ENCODE data around the gene RHOF. TPM values are rescaled to one million over a fixed set of nuclear protein-coding genes. Genes with fewer than 3 reads are reported as not detected.

The RHOF gene
- total and polyA plus RNA-seq, 12 donors = 4.1 to 49.5 (median 21.8) TPM

DNA sequence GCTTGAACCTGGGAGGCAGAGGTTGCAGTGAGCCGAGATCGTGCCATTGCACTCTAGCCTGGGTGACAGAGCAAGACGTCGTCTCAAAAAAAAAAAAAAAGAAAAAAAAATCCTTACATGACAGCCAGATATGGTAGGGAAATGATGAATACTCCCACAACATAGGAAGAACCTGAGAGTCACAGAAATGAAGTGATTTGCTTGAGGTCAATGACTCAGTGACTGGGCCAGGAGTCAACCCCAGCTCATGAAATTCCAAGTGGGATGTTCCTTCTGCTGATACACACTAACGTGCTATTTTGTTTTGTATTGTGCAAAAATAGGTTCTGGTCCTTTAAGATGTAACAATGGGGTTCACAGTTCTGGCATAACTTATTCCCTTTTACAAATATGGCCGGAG is 9.0 kb downstream of the RHOF start:
- intact Hi-C loops (cut with DNase I) = no loop called here
- H3K27me3 ChIP-seq = no peaks in the 10 kb centered on the region
- peak in 6 of 7 donors; percentile 71 to 87 (median 78) for DNase-seq
- TF ChIP-seq, protein P1, sequence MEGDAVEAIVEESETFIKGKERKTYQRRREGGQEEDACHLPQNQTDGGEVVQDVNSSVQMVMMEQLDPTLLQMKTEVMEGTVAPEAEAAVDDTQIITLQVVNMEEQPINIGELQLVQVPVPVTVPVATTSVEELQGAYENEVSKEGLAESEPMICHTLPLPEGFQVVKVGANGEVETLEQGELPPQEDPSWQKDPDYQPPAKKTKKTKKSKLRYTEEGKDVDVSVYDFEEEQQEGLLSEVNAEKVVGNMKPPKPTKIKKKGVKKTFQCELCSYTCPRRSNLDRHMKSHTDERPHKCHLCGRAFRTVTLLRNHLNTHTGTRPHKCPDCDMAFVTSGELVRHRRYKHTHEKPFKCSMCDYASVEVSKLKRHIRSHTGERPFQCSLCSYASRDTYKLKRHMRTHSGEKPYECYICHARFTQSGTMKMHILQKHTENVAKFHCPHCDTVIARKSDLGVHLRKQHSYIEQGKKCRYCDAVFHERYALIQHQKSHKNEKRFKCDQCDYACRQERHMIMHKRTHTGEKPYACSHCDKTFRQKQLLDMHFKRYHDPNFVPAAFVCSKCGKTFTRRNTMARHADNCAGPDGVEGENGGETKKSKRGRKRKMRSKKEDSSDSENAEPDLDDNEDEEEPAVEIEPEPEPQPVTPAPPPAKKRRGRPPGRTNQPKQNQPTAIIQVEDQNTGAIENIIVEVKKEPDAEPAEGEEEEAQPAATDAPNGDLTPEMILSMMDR (IDR thresholded peaks at IDR 0.05) = no peak
- no peak for TF ChIP-seq POLR2A (IDR thresholded peaks at IDR 0.05)
- 15 to 34% (median 23%) methylated on average over 6 of the region's 6 CpGs for WGBS, 4 donors
- no peaks in the 10 kb centered on the region for H3K9me3 ChIP-seq (replicated peaks in 1 of 3)
- no peak overlapping the region for H3K4me3 ChIP-seq
- H3K4me1 ChIP-seq (replicated peaks in 1 of 2) = peaks cover 10 to 29% of the 10 kb centered on the region in 2 donors
- H3K27ac ChIP-seq = peak overlapping the region in 3 of 5 donors; percentile 55 to 73 (median 68)
- no peaks in the 10 kb centered on the region for H3K36me3 ChIP-seq (replicated peaks in 1 of 2)

DNA sequence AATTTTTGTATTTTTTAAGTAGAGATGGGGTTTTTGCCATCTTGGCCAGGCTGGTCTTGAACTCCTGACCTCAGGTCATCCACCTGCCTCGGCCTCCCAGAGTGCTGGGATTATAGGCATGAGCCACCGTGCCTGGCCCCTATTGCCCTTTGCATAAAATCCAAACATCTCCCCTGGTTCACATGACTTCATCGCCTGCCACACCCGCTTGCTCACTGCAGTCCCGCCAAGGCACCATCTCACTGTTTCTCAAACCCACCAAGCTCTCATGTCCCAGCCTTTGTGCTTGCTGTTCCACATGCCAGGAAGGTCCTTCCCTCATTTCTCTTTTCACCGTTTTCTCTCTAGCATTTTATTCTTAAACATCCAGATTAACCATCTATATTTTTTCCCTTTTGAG is 9.7 kb downstream of the RHOF start:
- 75 to 88% (median 84%) methylated on average over 6 of the region's 6 CpGs for WGBS, 4 donors
- Histone ChIP-seq H3K9me3 (replicated peaks in 1 of 3) (no peaks in the 10 kb centered on the region), H3K27me3 (no peaks in the 10 kb centered on the region), H3K4me3 (no peak overlapping the region), H3K36me3 (replicated peaks in 1 of 2) (no peaks in the 10 kb centered on the region), H3K4me1 (replicated peaks in 1 of 2) (peaks cover 10 to 26% of the 10 kb centered on the region in 2 donors), H3K27ac (peak overlapping the region in 2 of 5 donors; percentile 54 to 73)
- TF ChIP-seq, protein P1 (IDR thresholded peaks at IDR 0.05) = no peak
- no peak for TF ChIP-seq POLR2A (IDR thresholded peaks at IDR 0.05)
- DNase-seq = no peak
- intact Hi-C loops (cut with DNase I) = no loop called here

DNA sequence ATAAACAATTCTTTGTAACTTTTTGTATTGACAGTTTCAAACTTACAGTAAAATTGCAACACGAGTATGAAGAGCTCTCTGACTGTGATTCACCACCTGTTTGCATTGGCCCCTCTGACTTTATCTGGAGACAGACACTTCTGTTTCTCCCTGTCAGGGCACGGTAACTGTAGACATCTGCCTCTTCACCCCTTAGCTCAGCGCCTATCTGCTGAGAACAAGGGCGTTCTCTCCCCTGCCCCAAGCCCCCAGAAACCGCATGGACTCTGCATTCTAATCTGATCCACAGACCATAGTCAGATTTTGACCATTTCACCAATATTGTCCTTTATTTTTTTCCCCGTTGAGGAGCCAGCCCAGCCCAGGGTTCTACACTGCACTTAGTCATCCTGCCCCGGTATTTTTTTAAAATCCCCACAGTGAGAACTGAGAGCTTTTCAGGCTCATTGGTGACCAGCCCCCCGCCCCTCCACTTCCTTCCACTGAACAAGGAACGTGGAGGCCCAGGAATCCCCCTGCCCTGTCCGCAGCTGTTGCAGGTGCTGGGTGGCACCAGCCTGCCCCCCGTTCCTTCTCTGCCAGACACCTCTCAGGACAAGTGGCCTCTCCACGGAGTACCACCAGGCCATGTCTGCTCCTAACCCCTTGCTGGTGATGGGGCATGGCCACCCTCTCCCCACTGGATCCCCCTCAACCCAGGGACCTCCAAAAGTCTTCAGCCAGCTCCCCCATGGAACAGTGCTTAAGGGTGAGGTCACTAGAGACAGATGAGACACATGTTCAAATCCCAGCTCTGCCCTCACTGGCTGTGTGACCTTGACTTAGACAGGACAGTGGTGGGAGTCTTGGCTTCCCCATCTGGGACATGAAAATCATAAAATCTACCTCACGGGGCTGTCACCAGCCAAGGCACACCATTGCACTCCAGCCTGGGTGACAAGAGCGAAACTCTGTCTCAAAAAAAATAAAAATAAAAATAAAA is 11.2 kb downstream of the RHOF start:
- Histone ChIP-seq H3K9me3 (replicated peaks in 1 of 3) (no peaks in the 10 kb centered on the region), H3K27ac (peak overlapping the region in 3 of 5 donors; percentile 6 to 30 (median 12)), H3K4me3 (no peak overlapping the region), H3K36me3 (replicated peaks in 1 of 2) (no peaks in the 10 kb centered on the region), H3K4me1 (replicated peaks in 1 of 2) (peaks cover 10 to 23% of the 10 kb centered on the region in 2 donors), H3K27me3 (no peaks in the 10 kb centered on the region)
- DNase-seq = no peak
- 47 to 57% (median 52%) methylated on average over 13 to 14 of the region's 14 CpGs for WGBS, 4 donors
- intact Hi-C loops (cut with DNase I) = no loop called here
- TF ChIP-seq, protein P1 (IDR thresholded peaks at IDR 0.05) = no peak
- TF ChIP-seq POLR2A (IDR thresholded peaks at IDR 0.05) = no peak

DNA sequence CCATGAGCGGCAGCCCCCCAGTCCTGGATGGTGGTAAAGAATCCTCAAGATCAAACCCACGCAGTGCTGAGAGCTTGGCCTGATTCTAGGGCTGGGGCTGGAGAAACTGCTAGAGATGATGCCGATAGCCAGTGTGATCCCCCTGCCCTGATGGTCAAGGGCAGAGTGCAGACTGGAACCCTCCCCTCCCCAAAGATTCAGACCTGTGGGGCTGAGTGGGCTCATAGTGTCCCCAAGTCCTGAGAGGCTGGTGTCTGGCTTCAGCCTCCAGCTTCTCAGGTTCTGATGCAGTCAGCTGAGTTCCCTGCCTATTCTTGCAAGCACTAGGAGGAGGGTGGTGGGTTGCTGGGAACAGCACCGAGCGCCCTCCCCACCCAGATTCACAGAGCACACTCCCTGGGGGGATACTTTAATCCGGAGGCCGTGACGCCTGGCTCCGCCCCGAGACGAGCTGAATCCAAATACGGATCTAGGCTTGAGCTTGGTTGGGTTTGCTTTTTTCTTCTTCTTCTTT is 11.9 kb downstream of the RHOF start:
- DNase-seq = peak in 1 of 7 donors; percentile 47
- no peaks in the 10 kb centered on the region for H3K9me3 ChIP-seq (replicated peaks in 1 of 3)
- H3K4me3 ChIP-seq = no peak overlapping the region
- no peaks in the 10 kb centered on the region for H3K27me3 ChIP-seq
- WGBS, 4 donors = 57 to 67% (median 62%) methylated on average over 11 to 12 of the region's 12 CpGs
- peaks cover 8 to 18% of the 10 kb centered on the region in 2 donors for H3K4me1 ChIP-seq (replicated peaks in 1 of 2)
- intact Hi-C loops (cut with DNase I) = no loop called here
- peak overlapping the region in 3 of 5 donors; percentile 6 to 30 (median 12) for H3K27ac ChIP-seq
- no peak for TF ChIP-seq POLR2A (IDR thresholded peaks at IDR 0.05)
- TF ChIP-seq, protein P1 (IDR thresholded peaks at IDR 0.05) = no peak
- no peaks in the 10 kb centered on the region for H3K36me3 ChIP-seq (replicated peaks in 1 of 2)

All from adrenal gland (tissue), 12 donors.